Measurements from ENCODE around the gene NASP. TPM values are rescaled to one million over a fixed set of nuclear protein-coding genes. Genes with fewer than 3 reads are reported as not detected.

The NASP gene
- total and polyA plus RNA-seq, 2 experiments from 2014 or later: 294 to 1,039 TPM

DNA sequence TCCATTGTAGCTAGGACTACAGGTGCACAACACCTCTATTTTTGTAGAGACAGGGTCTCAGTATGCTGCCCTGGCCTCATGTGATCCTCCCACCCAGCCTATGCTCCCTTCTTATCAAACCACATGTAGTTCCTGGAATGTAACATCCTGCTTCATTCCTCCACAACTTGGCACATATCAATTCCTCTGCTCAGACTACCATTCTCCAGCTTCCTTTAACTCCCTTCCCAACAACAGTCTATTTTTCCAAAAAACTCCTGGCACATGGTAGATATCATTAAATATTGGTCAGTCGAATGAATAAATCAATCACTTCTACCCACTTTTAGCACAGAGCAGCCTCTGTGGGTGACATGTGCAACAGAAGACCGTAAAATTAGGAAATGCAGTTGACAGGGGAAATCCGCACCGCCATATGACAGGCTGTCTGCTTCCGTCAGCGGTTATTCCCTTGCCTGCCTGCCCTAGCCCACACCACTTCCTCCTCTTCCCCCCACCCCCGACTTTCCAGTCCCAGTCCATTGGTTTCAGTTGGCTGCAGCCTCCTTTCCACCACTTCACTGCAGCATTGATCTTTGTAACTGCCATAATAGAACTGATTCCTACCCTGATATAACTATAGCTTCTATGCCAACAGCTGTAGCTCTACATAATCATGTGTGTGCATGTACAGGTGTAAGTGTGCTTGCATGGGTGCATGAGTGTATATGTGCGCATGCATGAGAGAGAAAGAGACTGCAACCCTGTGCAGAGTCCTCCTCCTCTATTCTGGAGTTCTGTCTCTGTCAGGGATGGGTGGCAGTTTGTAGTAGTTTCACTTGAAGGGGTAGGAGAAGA is 40.0 kb upstream of the NASP start:
- H3K9me3 Mint-ChIP-seq: no peaks in the 10 kb centered on the region
- H3F3A ChIP-seq (replicated peaks; ENCODE audit: low read depth): no peaks in the 10 kb centered on the region
- peaks cover 8% of the 10 kb centered on the region; the same call in 1 of the 2 replicates for H3K4me1 ChIP-seq (ENCODE audit: insufficient read depth)
- no peaks in the 10 kb centered on the region; the same call in 2 of the 3 replicates for H3K36me3 Mint-ChIP-seq (ENCODE audit: low read depth)
- H3K4me3 Mint-ChIP-seq: no peak overlapping the region
- TF ChIP-seq, protein P1, sequence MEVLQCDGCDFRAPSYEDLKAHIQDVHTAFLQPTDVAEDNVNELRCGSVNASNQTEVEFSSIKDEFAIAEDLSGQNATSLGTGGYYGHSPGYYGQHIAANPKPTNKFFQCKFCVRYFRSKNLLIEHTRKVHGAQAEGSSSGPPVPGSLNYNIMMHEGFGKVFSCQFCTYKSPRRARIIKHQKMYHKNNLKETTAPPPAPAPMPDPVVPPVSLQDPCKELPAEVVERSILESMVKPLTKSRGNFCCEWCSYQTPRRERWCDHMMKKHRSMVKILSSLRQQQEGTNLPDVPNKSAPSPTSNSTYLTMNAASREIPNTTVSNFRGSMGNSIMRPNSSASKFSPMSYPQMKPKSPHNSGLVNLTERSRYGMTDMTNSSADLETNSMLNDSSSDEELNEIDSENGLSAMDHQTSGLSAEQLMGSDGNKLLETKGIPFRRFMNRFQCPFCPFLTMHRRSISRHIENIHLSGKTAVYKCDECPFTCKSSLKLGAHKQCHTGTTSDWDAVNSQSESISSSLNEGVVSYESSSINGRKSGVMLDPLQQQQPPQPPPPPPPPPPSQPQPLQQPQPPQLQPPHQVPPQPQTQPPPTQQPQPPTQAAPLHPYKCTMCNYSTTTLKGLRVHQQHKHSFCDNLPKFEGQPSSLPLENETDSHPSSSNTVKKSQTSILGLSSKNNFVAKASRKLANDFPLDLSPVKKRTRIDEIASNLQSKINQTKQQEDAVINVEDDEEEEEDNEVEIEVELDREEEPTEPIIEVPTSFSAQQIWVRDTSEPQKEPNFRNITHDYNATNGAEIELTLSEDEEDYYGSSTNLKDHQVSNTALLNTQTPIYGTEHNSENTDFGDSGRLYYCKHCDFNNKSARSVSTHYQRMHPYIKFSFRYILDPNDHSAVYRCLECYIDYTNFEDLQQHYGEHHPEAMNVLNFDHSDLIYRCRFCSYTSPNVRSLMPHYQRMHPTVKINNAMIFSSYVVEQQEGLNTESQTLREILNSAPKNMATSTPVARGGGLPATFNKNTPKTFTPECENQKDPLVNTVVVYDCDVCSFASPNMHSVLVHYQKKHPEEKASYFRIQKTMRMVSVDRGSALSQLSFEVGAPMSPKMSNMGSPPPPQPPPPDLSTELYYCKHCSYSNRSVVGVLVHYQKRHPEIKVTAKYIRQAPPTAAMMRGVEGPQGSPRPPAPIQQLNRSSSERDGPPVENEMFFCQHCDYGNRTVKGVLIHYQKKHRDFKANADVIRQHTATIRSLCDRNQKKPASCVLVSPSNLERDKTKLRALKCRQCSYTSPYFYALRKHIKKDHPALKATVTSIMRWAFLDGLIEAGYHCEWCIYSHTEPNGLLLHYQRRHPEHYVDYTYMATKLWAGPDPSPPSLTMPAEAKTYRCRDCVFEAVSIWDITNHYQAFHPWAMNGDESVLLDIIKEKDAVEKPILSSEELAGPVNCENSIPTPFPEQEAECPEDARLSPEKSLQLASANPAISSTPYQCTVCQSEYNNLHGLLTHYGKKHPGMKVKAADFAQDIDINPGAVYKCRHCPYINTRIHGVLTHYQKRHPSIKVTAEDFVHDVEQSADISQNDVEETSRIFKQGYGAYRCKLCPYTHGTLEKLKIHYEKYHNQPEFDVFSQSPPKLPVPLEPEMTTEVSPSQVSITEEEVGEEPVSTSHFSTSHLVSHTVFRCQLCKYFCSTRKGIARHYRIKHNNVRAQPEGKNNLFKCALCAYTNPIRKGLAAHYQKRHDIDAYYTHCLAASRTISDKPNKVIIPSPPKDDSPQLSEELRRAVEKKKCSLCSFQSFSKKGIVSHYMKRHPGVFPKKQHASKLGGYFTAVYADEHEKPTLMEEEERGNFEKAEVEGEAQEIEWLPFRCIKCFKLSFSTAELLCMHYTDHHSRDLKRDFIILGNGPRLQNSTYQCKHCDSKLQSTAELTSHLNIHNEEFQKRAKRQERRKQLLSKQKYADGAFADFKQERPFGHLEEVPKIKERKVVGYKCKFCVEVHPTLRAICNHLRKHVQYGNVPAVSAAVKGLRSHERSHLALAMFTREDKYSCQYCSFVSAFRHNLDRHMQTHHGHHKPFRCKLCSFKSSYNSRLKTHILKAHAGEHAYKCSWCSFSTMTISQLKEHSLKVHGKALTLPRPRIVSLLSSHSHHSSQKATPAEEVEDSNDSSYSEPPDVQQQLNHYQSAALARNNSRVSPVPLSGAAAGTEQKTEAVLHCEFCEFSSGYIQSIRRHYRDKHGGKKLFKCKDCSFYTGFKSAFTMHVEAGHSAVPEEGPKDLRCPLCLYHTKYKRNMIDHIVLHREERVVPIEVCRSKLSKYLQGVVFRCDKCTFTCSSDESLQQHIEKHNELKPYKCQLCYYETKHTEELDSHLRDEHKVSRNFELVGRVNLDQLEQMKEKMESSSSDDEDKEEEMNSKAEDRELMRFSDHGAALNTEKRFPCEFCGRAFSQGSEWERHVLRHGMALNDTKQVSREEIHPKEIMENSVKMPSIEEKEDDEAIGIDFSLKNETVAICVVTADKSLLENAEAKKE (CRISPR knock-in tag; IDR thresholded peaks at IDR 0.05): no peak
- TF ChIP-seq ZNF331 (CRISPR knock-in tag; IDR thresholded peaks at IDR 0.05; ENCODE audit: low read depth) (no peak), ETS1 (IDR thresholded peaks at IDR 0.05) (no peak), POLR2AphosphoS5 (IDR thresholded peaks at IDR 0.05; ENCODE audit: low read depth) (no peak), ZNF114 (CRISPR knock-in tag; IDR thresholded peaks at IDR 0.05) (no peak), EZH2phosphoT487 (IDR thresholded peaks at IDR 0.05; ENCODE audit: unreplicated experiment) (no peak), JUNB (IDR thresholded peaks at IDR 0.05; ENCODE audit: unreplicated experiment) (no peak), CREB1 (CRISPR knock-in tag; IDR thresholded peaks at IDR 0.05; ENCODE audit: low read depth) (no peak), STAT1 (IDR thresholded peaks at IDR 0.05; ENCODE audit: unreplicated experiment) (no peak), EZH2 (IDR thresholded peaks at IDR 0.05; ENCODE audit: low read depth, unreplicated experiment) (no peak), NANOG (IDR thresholded peaks at IDR 0.05; ENCODE audit: borderline replicate concordance) (no peak)
- TF ChIP-seq, protein P2, sequence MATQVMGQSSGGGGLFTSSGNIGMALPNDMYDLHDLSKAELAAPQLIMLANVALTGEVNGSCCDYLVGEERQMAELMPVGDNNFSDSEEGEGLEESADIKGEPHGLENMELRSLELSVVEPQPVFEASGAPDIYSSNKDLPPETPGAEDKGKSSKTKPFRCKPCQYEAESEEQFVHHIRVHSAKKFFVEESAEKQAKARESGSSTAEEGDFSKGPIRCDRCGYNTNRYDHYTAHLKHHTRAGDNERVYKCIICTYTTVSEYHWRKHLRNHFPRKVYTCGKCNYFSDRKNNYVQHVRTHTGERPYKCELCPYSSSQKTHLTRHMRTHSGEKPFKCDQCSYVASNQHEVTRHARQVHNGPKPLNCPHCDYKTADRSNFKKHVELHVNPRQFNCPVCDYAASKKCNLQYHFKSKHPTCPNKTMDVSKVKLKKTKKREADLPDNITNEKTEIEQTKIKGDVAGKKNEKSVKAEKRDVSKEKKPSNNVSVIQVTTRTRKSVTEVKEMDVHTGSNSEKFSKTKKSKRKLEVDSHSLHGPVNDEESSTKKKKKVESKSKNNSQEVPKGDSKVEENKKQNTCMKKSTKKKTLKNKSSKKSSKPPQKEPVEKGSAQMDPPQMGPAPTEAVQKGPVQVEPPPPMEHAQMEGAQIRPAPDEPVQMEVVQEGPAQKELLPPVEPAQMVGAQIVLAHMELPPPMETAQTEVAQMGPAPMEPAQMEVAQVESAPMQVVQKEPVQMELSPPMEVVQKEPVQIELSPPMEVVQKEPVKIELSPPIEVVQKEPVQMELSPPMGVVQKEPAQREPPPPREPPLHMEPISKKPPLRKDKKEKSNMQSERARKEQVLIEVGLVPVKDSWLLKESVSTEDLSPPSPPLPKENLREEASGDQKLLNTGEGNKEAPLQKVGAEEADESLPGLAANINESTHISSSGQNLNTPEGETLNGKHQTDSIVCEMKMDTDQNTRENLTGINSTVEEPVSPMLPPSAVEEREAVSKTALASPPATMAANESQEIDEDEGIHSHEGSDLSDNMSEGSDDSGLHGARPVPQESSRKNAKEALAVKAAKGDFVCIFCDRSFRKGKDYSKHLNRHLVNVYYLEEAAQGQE (IDR thresholded peaks at IDR 0.05; ENCODE audit: unreplicated experiment): no peak
- TF ChIP-seq, protein P3, sequence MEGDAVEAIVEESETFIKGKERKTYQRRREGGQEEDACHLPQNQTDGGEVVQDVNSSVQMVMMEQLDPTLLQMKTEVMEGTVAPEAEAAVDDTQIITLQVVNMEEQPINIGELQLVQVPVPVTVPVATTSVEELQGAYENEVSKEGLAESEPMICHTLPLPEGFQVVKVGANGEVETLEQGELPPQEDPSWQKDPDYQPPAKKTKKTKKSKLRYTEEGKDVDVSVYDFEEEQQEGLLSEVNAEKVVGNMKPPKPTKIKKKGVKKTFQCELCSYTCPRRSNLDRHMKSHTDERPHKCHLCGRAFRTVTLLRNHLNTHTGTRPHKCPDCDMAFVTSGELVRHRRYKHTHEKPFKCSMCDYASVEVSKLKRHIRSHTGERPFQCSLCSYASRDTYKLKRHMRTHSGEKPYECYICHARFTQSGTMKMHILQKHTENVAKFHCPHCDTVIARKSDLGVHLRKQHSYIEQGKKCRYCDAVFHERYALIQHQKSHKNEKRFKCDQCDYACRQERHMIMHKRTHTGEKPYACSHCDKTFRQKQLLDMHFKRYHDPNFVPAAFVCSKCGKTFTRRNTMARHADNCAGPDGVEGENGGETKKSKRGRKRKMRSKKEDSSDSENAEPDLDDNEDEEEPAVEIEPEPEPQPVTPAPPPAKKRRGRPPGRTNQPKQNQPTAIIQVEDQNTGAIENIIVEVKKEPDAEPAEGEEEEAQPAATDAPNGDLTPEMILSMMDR (conservative IDR thresholded peaks at IDR 0.05; ENCODE audit: low read depth in 2 of 2): no peak
- H3K27ac ChIP-seq (ENCODE audit: low read depth): no peak overlapping the region
- no peaks in the 10 kb centered on the region for H3K79me2 ChIP-seq (replicated peaks; ENCODE audit: insufficient read depth)
- H3K36me3 ChIP-seq (ENCODE audit: insufficient read depth): no peaks in the 10 kb centered on the region
- peaks cover 9% of the 10 kb centered on the region; the same call in 2 of the 3 replicates for H3K4me1 Mint-ChIP-seq
- ATAC-seq (peak; percentile 75), DNase-seq (ENCODE audit: low spot score) (peak; percentile 33)
- H3K27ac Mint-ChIP-seq: no peak overlapping the region
- H2AFZ ChIP-seq: peak overlapping the region; percentile 81
- H3K9me2 ChIP-seq (ENCODE audit: insufficient read depth): 0 out of 2 replicates have a peak, but pooled peaks cover 2% of the 10 kb centered on the region
- no peaks in the 10 kb centered on the region for H3K27me3 ChIP-seq (ENCODE audit: insufficient read depth)
- no peaks in the 10 kb centered on the region for H3K27me3 Mint-ChIP-seq (ENCODE audit: insufficient read depth, low read depth, poor library complexity)
- no peak overlapping the region for H3K4me2 ChIP-seq
- no peaks in the 10 kb centered on the region for H4K20me1 ChIP-seq (replicated peaks; ENCODE audit: insufficient read depth)
- no peak overlapping the region for H3K4me3 ChIP-seq
